HPDE6-E6E7 (cell line): Measurements from ENCODE around the gene PXMP4.

Experiments used
- DNase-seq: peaks from one replicate; pipeline ENCODE4 v3.0.0; 2011; ENCODE audit warnings: missing footprints; ENCODE audit errors: extremely low spot score

Gene PXMP4

GRCh38 chr20:33669873-33670640 lies 50.1 kb downstream of the PXMP4 start:
- DNase-seq = no peak

GRCh38 chr20:33669224-33669623 lies 50.9 kb downstream of the PXMP4 start:
- DNase-seq = no peak

DNA sequence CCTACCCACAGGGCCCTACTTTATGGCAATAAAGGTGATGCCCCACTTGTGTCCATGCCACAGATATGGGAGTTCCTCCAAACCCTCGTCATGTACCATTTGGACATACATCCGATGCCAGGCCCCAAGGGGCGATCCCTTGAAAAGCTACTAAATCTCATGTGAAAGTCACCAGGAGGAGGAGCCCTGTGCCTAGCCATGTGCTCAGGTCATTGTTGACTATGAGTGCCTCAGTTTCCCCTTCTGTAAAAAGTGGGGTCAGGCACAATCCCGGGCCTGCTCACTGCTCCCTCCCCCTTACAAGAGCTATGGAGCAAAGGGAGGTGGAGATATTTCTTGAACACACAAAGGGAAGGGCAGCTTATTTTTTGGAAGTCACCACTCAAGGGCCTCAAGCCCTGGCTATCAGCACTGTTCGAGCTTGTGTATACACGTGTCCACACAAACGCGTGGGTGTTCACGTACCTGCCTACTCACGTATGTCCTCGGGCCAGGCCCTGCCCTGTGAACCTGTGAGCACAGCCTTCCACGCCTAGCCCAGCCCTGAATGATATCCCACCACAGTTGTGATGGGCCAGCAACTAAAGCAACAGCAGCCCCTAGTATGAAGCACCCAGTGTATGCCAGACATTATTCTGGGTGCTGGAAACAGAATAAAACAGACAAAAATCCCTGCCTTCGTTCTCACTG lies 51.5 kb downstream of the PXMP4 start:
- no peak for DNase-seq

DNA sequence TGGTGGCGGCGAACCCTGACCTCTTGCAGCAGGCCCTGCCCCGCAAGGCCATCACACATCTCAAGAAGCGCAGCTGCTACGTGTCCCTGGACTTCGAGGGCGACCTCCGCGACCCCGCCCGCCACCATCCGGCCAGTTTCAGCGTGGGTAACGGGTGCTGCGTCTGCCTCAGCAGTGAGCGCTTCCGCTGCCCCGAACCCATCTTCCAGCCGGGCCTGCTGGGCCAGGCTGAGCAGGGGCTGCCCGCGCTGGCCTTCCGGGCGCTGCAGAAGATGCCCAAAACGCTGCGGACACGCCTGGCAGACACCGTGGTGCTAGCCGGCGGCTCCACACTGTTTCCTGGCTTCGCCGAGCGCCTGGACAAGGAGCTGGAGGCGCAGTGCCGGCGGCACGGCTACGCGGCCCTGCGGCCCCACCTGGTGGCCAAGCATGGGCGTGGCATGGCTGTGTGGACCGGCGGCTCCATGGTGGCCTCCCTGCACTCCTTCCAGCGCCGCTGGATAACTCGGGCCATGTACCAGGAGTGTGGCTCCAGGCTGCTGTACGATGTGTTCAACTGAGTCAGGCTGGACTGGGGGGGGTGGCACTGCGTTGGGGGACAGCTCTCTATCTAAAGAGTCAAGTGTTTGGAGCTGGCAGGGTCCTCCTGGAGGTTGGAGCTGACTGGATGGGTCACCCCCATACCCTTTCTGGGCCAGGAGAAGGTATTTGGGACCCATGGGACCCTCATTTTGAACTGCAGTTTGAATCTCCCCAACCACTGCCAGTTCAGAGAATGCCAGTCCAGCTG lies 52.2 kb downstream of the PXMP4 start:
- DNase-seq = peak; percentile 96

- DNase-seq = no peak
Measured at GRCh38 chr20:33667245-33667675, 52.9 kb downstream of the PXMP4 start.

GRCh38 chr20:33666293-33667244 lies 53.5 kb downstream of the PXMP4 start, which contains the start of gene ACTL10:
ACTL10 (plus strand) TSS chr20:33666943; CDS start chr20:33667498, 555 bp downstream.
- peak; percentile 99 for DNase-seq

DNA sequence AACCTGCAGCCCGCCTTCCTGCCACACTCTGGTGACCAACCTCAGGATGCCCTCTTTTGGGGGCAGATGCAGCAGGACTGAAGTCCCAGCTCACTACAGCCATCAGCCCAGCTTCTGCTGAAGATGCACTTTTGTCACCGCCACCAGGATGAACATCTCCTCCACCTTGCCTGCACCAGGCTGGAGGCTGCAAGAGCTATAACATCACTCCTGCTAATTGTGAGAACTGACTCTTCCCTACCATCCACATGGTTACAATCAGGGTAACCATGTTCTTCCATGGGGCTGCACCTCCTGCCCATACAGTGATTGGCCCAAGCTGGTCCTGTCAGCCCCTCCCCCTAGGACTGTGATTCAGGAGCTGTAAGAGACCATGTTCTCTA lies 55.4 kb downstream of the PXMP4 start:
- DNase-seq = no peak

GRCh38 chr20:33664085-33664761 lies 55.9 kb downstream of the PXMP4 start:
- DNase-seq = no peak

DNA sequence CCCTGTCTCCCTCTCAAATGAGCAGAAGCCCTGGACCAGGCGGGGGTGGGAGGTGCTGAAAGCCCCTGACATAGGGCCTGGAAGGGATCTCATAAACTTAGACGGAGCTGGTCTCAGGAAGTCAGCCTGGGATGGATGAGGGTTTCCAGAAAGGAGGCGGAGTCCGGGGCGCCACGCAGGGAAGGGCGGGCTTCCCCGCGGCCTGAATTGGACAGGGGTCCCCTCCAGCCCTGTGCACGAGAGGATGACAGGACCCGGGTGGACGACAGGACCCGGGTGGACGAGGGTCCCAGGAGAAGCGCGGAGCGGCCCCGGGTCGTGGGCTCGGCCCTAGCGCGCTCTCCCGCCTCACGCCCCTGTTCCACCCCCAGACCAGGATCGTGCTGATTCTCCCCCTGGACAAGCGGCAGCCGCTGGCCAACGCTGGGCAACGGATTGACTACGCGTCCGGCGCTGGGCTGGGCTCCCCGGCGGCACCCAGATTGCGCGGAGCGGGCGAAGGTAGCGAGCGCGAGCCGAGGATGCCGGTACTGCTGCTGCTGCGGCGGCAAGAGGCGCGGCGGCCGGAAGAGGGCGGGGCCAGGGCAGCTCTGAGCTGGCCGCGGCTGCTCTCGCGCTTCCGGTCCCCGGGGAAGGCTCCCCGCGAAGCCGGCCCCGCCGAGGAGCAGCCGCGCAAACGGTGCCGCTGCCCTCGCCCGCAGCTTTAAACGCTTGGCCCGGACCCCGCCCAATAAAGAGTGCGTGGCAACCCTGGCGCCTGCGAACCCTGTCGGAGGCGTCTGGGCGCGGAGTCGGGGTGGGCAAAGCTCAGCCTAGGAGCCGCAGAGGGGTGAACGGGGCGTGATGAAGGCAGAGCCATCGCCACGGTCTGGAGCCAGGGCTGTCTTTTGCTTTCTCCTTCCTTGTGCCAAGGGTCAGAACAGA lies 56.7 kb downstream of the PXMP4 start:
- DNase-seq = peak; percentile 92

- DNase-seq = no peak
Measured at GRCh38 chr20:33662172-33662571, 57.9 kb downstream of the PXMP4 start, which contains the start of gene C20orf144. C20orf144 (plus strand) TSS chr20:33662327; CDS start chr20:33662346, 19 bp downstream.

- DNase-seq = no peak
Measured at GRCh38 chr20:33660685-33661058, 59.4 kb downstream of the PXMP4 start.

- DNase-seq = no peak
Measured at GRCh38 chr20:33660035-33660684, 60.0 kb downstream of the PXMP4 start.

DNA sequence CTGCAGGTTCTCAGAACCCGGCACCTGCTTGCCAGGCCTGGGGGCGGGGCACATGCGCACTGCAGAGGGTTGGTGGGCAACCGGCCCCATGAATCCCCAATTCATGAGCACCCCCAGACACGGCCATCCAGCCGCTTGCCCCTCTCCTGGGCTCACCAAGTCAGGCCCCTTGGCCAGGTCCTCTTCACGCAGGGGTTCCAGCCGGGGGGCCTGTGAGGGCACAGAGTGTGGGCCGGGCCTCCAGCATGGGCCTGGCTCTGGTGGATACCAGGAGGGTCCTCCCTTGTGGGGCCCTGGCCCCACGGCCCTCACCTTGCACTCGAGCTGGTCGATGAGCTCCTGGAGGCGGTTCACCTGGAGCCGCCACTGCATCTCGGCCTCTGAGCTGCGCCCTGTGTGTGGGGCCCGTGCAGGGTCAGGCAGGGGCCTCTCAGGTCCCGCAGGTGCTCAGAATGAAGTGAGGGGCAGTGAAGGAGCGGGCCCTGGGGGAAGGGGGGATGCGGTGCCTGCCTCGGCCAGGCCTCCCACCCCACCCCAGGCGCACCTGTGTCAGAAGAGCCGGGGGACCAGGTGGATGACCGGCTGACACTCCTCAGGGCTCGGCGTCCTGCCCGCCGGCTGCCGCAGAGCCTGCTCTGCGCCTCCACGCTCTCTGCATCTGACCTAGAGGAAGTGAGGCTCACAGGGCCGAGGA lies 60.6 kb downstream of the PXMP4 start:
- no peak for DNase-seq

GRCh38 chr20:33658929-33659328 lies 61.2 kb downstream of the PXMP4 start:
- no peak for DNase-seq

DNA sequence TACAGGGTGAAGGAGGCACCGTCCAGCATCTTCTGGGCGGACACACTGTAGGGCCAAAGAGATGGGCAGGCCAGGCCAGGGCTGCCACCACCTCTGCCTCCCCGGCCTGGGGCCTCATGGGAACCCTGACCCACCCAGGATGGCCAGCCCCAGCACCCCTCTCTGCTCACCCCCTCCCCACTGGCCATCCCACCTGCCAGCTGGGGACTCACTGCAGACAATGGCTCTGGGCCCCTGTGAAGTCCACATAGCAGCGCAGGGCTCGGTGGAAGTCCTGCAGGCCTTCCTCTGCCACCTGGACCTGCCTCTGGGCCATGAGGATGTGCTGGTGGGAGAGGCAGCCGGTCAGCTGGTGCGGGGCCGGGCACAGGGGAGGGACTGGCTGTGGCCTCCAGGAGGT lies 61.6 kb downstream of the PXMP4 start:
- no peak for DNase-seq

DNA sequence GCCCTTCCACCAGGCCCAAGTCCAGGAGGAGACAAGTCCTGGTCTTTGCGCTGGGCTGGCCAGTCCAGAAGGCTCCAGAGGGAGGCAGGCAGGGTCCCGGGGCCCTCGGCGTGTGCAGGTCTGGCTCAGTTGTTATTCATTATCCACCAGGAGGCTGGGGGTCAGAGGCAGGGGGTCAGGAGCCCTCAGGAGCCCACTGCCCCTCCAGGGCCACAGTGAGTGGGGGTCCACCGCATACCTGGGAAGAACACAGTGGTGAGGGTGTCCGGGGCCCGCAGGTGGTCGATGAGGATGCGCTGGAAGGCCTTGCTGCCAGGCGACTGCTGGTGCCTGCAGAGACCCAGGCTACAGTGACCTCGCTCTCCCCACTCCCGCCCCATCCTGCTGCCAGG lies 62.4 kb downstream of the PXMP4 start:
- no peak for DNase-seq

GRCh38 chr20:33656783-33657703 lies 63.1 kb downstream of the PXMP4 start:
- DNase-seq = no peak
